ENCODE results near the gene PUM2. TPM values are rescaled to one million over a fixed set of nuclear protein-coding genes. Genes with fewer than 3 reads are reported as not detected.

PUM2 gene
- total and polyA plus RNA-seq, 2 of the 8 experiments (the other 6 are each of a cell fraction or from before 2014, with no cell fraction given), result 46.6 to 114 TPM

DNA sequence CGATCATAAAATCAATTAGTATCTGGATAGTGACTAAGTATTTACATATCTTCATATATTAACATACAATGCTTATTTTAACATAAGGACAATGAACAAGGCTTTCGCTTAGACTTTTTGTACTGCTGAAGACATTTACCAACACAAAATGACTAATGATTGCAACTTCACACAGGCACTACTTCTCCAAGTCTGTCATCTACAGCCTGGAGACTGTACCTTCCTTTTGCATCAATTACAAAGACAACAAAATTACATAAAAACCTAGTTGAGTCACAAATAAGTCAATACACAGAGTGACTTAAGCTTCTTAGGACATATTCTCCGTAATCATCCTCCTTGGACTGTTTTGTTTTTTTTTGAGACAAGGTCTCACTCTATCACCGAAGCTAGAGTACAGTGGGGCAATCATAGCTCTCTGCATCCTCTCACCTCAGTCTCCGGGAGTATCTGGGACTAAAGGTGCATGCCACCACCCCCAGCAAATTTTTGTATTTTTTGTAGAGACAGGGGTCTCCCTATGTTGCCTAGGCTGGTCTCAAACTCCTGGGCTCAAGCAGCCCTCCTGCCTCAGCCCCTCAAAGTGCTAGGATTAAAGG, 15.9 kb downstream of the PUM2 start (continued):
- TF ChIP-seq JUND (IDR thresholded peaks at IDR 0.05; ENCODE audit: low read length), result no peak
- no peak for TF ChIP-seq POLR2AphosphoS5 (IDR thresholded peaks at IDR 0.05; ENCODE audit: low read depth, low read length)
- no peak for TF ChIP-seq SIN3A (conservative IDR thresholded peaks at IDR 0.05 in 1 of 2, IDR thresholded peaks at IDR 0.05 in 1 of 2; ENCODE audit: low read depth in 1 of 2, low read length in 2 of 2)

Data from H1 (cell line).